Measurements from ENCODE around the gene SNX12.

SNX12 gene

GRCh38 chrX:71068044-71068918 is at the start of gene SNX12:
TSS of gene SNX12 (minus strand) at chrX:71068334. CDS start at chrX:71068306, 28 bp downstream.
- DNase-seq = peak; percentile 89 to 92 (median 90)

GRCh38 chrX:71117358-71117757 is 49.2 kb upstream of the SNX12 start:
- DNase-seq = no peak

- peak in 1 of 3 donors; percentile 14 for DNase-seq
These were observed 43.8 kb upstream of the SNX12 start for GRCh38 chrX:71111921-71112431.

- peak; percentile 84 to 86 (median 84) for DNase-seq
These were observed 43.2 kb upstream of the SNX12 start, which contains the start of gene IL2RG for GRCh38 chrX:71111141-71111843. TSS of gene IL2RG (minus strand) at chrX:71111577. CDS start at chrX:71111539, 38 bp downstream.

- DNase-seq = no peak
These were observed 40.9 kb upstream of the SNX12 start for GRCh38 chrX:71109051-71109450.

GRCh38 chrX:71107762-71108360 is 39.7 kb upstream of the SNX12 start:
- DNase-seq = peak in 1 of 3 donors; percentile 23

GRCh38 chrX:71107245-71107644 is 39.1 kb upstream of the SNX12 start:
- no peak for DNase-seq

GRCh38 chrX:71106427-71106826 is 38.3 kb upstream of the SNX12 start, which contains the start of gene CXorf65:
TSS of gene CXorf65 (minus strand) at chrX:71106740. CDS start at chrX:71106556, 184 bp downstream.
- DNase-seq = peak; percentile 21 to 38 (median 38)

- DNase-seq = no peak
These were observed 37.5 kb upstream of the SNX12 start for GRCh38 chrX:71105628-71106027.

GRCh38 chrX:71103110-71103983 is 35.2 kb upstream of the SNX12 start:
- DNase-seq = peak in 1 of 3 donors; percentile 32

- DNase-seq = peak in 1 of 3 donors; percentile 24
These were observed 34.2 kb upstream of the SNX12 start for GRCh38 chrX:71102292-71102691.

GRCh38 chrX:71100581-71101505 is 32.7 kb upstream of the SNX12 start:
- no peak for DNase-seq

GRCh38 chrX:71099736-71100135 is 31.6 kb upstream of the SNX12 start:
- DNase-seq = no peak

GRCh38 chrX:71098951-71099506 is 30.9 kb upstream of the SNX12 start:
- no peak for DNase-seq

GRCh38 chrX:71098302-71098701 is 30.2 kb upstream of the SNX12 start:
- DNase-seq = peak; percentile 73 to 88 (median 79)

GRCh38 chrX:71096760-71097032 is 28.6 kb upstream of the SNX12 start:
- no peak for DNase-seq

- DNase-seq = peak in 1 of 3 donors; percentile 29
These were observed 28.0 kb upstream of the SNX12 start for GRCh38 chrX:71095981-71096759.

- peak; percentile 87 to 91 (median 89) for DNase-seq
These were observed 27.4 kb upstream of the SNX12 start, which contains the start of gene FOXO4 for GRCh38 chrX:71095555-71095980. TSS of gene FOXO4 (plus strand) at chrX:71095851. CDS start at chrX:71096529, 678 bp downstream.

GRCh38 chrX:71095033-71095432 is 26.9 kb upstream of the SNX12 start:
- DNase-seq = no peak

- no peak for DNase-seq
These were observed 23.1 kb upstream of the SNX12 start for GRCh38 chrX:71091263-71091662.

Measured in suppressor macrophage treated with lipopolysaccharide for 1 hour (primary cell).